Trophoblast cell (in vitro differentiated cells and primary cell): ENCODE results near the gene FBXO47.

Experiments used
- DNase-seq, 2 donors: peaks; one replicate each; pipeline ENCODE4 v3.0.0-alpha.2; 2016
- H2AFZ ChIP-seq: 2 replicates; pipeline ENCODE4 v1.6.1; 2013; ENCODE audit warnings: low read length, moderate library complexity, mild to moderate bottlenecking; ENCODE audit not compliant: insufficient read depth, poor library complexity
- H2AK5ac ChIP-seq: 2 replicates; pipeline ENCODE4 v1.6.1; 2013; ENCODE audit warnings: mild to moderate bottlenecking, low read length
- H2BK120ac ChIP-seq: 2 replicates; pipeline ENCODE4 v1.6.1; 2013; ENCODE audit warnings: low read length, mild to moderate bottlenecking, moderate library complexity; ENCODE audit not compliant: insufficient read depth, poor library complexity
- H2BK12ac ChIP-seq: 2 replicates; pipeline ENCODE4 v1.6.1; 2013; ENCODE audit warnings: mild to moderate bottlenecking, low read length, moderate library complexity
- H2BK5ac ChIP-seq: 2 replicates; pipeline ENCODE4 v1.6.1; 2013; ENCODE audit warnings: low read length, low read depth, moderate library complexity, mild to moderate bottlenecking; ENCODE audit not compliant: poor library complexity
- H3K14ac ChIP-seq: 2 replicates; pipeline ENCODE4 v1.6.1; 2013; ENCODE audit warnings: mild to moderate bottlenecking, low read length
- H3K18ac ChIP-seq: 2 replicates; pipeline ENCODE4 v1.6.1; 2013; ENCODE audit warnings: mild to moderate bottlenecking, low read length
- H3K23ac ChIP-seq: 2 replicates; pipeline ENCODE4 v1.6.1; 2013; ENCODE audit warnings: low read length
- H3K27ac ChIP-seq: 2 replicates; pipeline ENCODE4 v1.5.1; 2013; ENCODE audit warnings: low read depth, mild to moderate bottlenecking, inconsistent platforms, low read length, moderate library complexity
- H3K27me3 ChIP-seq: 2 replicates; pipeline ENCODE4 v1.6.1; 2013; ENCODE audit warnings: inconsistent platforms, mild to moderate bottlenecking, low read length, moderate library complexity; ENCODE audit not compliant: insufficient read depth
- H3K36me3 ChIP-seq, 2 experiments: 1 replicate in 1 of 2; 2 replicates in 1 of 2; pipeline ENCODE4 v1.6.1; 2013; ENCODE audit warnings: low read length in 2 of 2, mild to moderate bottlenecking in 2 of 2, moderate library complexity in 1 of 2; ENCODE audit not compliant: insufficient read depth in 2 of 2, control insufficient read depth in 1 of 2
- H3K4ac ChIP-seq: 2 replicates; pipeline ENCODE4 v1.6.1; 2013; ENCODE audit warnings: low read depth, mild to moderate bottlenecking, low read length, moderate library complexity
- H3K4me1 ChIP-seq, 2 experiments: 1 replicate in 1 of 2; 2 replicates in 1 of 2; pipeline ENCODE4 v1.6.1; 2013; ENCODE audit warnings: low read length in 2 of 2, mild to moderate bottlenecking in 2 of 2, moderate library complexity in 1 of 2; ENCODE audit not compliant: insufficient read depth in 2 of 2, control insufficient read depth in 1 of 2
- H3K4me2 ChIP-seq: 2 replicates; pipeline ENCODE4 v1.6.1; 2013; ENCODE audit warnings: inconsistent platforms, mild to moderate bottlenecking, low read length, moderate library complexity
- H3K4me3 ChIP-seq: 2 replicates; pipeline ENCODE4 v1.5.1; 2013; ENCODE audit warnings: mild to moderate bottlenecking, low read depth, low read length, inconsistent platforms
- H3K79me1 ChIP-seq: one replicate; pipeline ENCODE4 v1.6.1; 2013; ENCODE audit warnings: low read length
- H3K79me2 ChIP-seq: 2 replicates; pipeline ENCODE4 v1.6.1; 2013; ENCODE audit warnings: low read length, mild to moderate bottlenecking; ENCODE audit not compliant: control insufficient read depth, insufficient read depth, poor library complexity
- H3K9ac ChIP-seq: 2 replicates; pipeline ENCODE4 v1.6.1; 2013; ENCODE audit warnings: mild to moderate bottlenecking, low read length
- H3K9me3 ChIP-seq: 2 replicates; pipeline ENCODE4 v1.6.1; 2013; ENCODE audit warnings: low read depth, mild to moderate bottlenecking, control low read depth, inconsistent platforms, low read length; ENCODE audit not compliant: insufficient read depth
- H4K12ac ChIP-seq: 2 replicates; pipeline ENCODE4 v1.6.1; 2013; ENCODE audit warnings: low read depth, mild to moderate bottlenecking, low read length, moderate library complexity
- H4K8ac ChIP-seq: 2 replicates; pipeline ENCODE4 v1.6.1; 2013; ENCODE audit warnings: low read depth, mild to moderate bottlenecking, low read length, moderate library complexity
- H4K91ac ChIP-seq: one replicate; pipeline ENCODE4 v1.6.1; 2013; ENCODE audit warnings: low read depth, mild to moderate bottlenecking, low read length, moderate library complexity
- WGBS: extraction: QIAGEN DNeasy Blood & Tissue Kit; methylation state at CpG from one replicate; pipeline ENCODE4 v1.1.7; 2013; ENCODE audit warnings: missing lambda C conversion rate; ENCODE audit not compliant: insufficient read length, insufficient coverage; ENCODE audit errors: extremely low coverage; 5-methylcytosine and 5-hydroxymethylcytosine counted together

Gene FBXO47

GRCh38 chr17:38896346-38896954 lies 70.8 kb downstream of the FBXO47 start:
- Histone ChIP-seq H2AFZ (no peak overlapping the region), H4K12ac (no peak overlapping the region)
- no CpG with 5 or more reads among the region's 13 CpGs for WGBS

GRCh38 chr17:38894276-38894675 lies 72.9 kb downstream of the FBXO47 start:
- no peak overlapping the region for H4K8ac ChIP-seq

More at GRCh38 chr17:38896346-38896954, 70.8 kb downstream of the FBXO47 start:
- Histone ChIP-seq H3K4me1 (peaks cover 13 to 15% of the 10 kb centered on the region in 2 experiments), H3K27me3 (no peaks in the 10 kb centered on the region), H2BK5ac (no peak overlapping the region), H2BK120ac (no peak overlapping the region), H3K36me3 (peaks cover 66 to 78% of the 10 kb centered on the region in 2 experiments), H3K14ac (no peak overlapping the region), H4K91ac (no peak overlapping the region), H3K18ac (peak overlapping the region; percentile 34), H4K8ac (no peak overlapping the region), H3K79me1 (no peaks in the 10 kb centered on the region), H3K4me3 (no peak overlapping the region), H3K4me2 (no peak overlapping the region), H3K9ac (no peak overlapping the region), H3K9me3 (no peaks in the 10 kb centered on the region), H3K23ac (no peak overlapping the region), H2AK5ac (no peak overlapping the region), H3K79me2 (no peaks in the 10 kb centered on the region), H3K27ac (no peak overlapping the region), H3K4ac (no peak overlapping the region), H2BK12ac (no peak overlapping the region)
- DNase-seq: no peak

GRCh38 chr17:38893607-38894006 lies 73.6 kb downstream of the FBXO47 start:
- Histone ChIP-seq H3K14ac (no peak overlapping the region), H3K79me2 (no peaks in the 10 kb centered on the region), H3K18ac (no peak overlapping the region), H2AK5ac (no peak overlapping the region), H2BK5ac (no peak overlapping the region), H3K9me3 (peaks cover 2% of the 10 kb centered on the region), H3K4ac (no peak overlapping the region), H3K4me1 (peaks cover 2 to 4% of the 10 kb centered on the region in 2 experiments), H3K4me2 (no peak overlapping the region), H3K27me3 (no peaks in the 10 kb centered on the region), H3K4me3 (no peak overlapping the region), H3K27ac (no peak overlapping the region), H4K8ac (no peak overlapping the region), H3K36me3 (peaks cover 80 to 88% of the 10 kb centered on the region in 2 experiments), H3K79me1 (no peaks in the 10 kb centered on the region), H4K12ac (no peak overlapping the region), H2AFZ (no peak overlapping the region), H2BK12ac (no peak overlapping the region), H2BK120ac (no peak overlapping the region), H3K9ac (no peak overlapping the region), H3K23ac (no peak overlapping the region), H4K91ac (no peak overlapping the region)
- WGBS: no CpG with 5 or more reads among the region's 6 CpGs
- DNase-seq: peak; percentile 47 to 48

More at GRCh38 chr17:38894276-38894675, 72.9 kb downstream of the FBXO47 start:
- Histone ChIP-seq H3K23ac (no peak overlapping the region), H4K91ac (no peak overlapping the region), H3K9me3 (peaks cover 2% of the 10 kb centered on the region), H3K4me3 (no peak overlapping the region), H3K4me1 (peaks cover 3 to 7% of the 10 kb centered on the region in 2 experiments), H3K9ac (no peak overlapping the region), H2BK5ac (no peak overlapping the region), H3K27ac (no peak overlapping the region), H2BK12ac (no peak overlapping the region), H2AFZ (peak overlapping the region; percentile 24), H2BK120ac (no peak overlapping the region), H3K18ac (no peak overlapping the region), H3K4me2 (no peak overlapping the region), H3K27me3 (no peaks in the 10 kb centered on the region), H3K36me3 (peaks cover 80 to 90% of the 10 kb centered on the region in 2 experiments), H3K79me1 (no peaks in the 10 kb centered on the region), H3K4ac (no peak overlapping the region), H4K12ac (no peak overlapping the region), H3K14ac (no peak overlapping the region), H3K79me2 (no peaks in the 10 kb centered on the region), H2AK5ac (no peak overlapping the region)
- peak in 1 of 2 donors; percentile 70 for DNase-seq
- WGBS: no CpG with 5 or more reads among the region's 7 CpGs

GRCh38 chr17:38893113-38893512 lies 74.1 kb downstream of the FBXO47 start:
- Histone ChIP-seq H3K79me1 (no peaks in the 10 kb centered on the region), H2AFZ (no peak overlapping the region), H3K27ac (no peak overlapping the region), H3K14ac (no peak overlapping the region), H3K27me3 (no peaks in the 10 kb centered on the region), H3K79me2 (no peaks in the 10 kb centered on the region), H2AK5ac (no peak overlapping the region), H3K4me3 (no peak overlapping the region), H3K4me1 (peaks cover 0 to 4% of the 10 kb centered on the region in 2 experiments), H3K18ac (no peak overlapping the region), H3K4ac (no peak overlapping the region), H2BK120ac (no peak overlapping the region), H4K8ac (no peak overlapping the region), H2BK12ac (no peak overlapping the region), H3K23ac (no peak overlapping the region), H3K4me2 (no peak overlapping the region), H3K36me3 (peaks cover 76 to 84% of the 10 kb centered on the region in 2 experiments), H2BK5ac (no peak overlapping the region), H4K12ac (no peak overlapping the region), H3K9me3 (peaks cover 2% of the 10 kb centered on the region), H4K91ac (no peak overlapping the region), H3K9ac (no peak overlapping the region)
- no CpG with 5 or more reads among the region's 5 CpGs for WGBS
- no peak for DNase-seq
